Measurements from ENCODE around the gene HIPK2. TPM values are rescaled to one million over a fixed set of nuclear protein-coding genes. Genes with fewer than 3 reads are reported as not detected.

Gene HIPK2
- total and polyA plus RNA-seq, 2 donors (not counting 3 experiments of a cell fraction or from before 2014, with no cell fraction given), result 9.0 to 43.8 TPM

DNA sequence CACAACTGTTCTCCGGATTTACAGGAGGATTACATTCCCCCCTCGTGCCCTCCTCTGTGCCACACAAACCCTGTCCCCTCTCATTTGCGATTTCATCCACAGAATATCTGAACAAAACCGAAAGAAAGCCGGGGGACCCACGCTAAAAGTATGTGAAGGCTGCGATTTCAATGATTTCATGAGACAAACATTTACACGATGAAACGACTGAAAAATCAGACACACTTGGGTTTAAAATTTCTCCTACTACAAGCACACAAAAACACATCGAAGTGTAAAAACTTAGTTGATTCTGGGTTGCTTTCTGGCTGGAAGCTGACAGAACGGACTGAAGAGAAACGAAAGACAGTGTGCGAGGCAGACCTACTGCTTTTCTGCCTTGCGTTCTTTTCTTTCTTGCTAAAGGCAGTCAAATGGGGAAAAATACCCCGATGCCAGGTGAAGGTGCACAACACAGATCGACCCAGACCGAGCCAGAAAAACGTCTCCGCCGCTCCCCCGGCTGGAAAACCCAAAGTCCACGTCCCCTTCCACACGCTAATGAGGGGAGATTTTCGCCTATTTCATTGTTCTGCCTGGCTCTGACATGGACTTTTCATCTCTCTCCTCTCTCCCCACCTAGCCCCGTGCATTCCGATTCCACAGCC is 1.2 kb downstream of the HIPK2 start:
- Histone ChIP-seq H3K79me2 (ENCODE audit: control insufficient read depth, insufficient read depth, low read length) (peaks cover 60% of the 10 kb centered on the region), H3K4me3 (replicated peaks in 1 of 3; ENCODE audit: insufficient read depth in 1 of 3, low read depth in 1 of 3, low read length in 3 of 3) (peak overlapping the region; percentile 70 to 99 (median 96)), H2AFZ (ENCODE audit: low read depth, low read length) (peak overlapping the region; percentile 9), H4K20me1 (replicated peaks; ENCODE audit: control insufficient read depth, extremely low read depth, insufficient read depth, low read length) (no peaks in the 10 kb centered on the region), H3K4me1 (ENCODE audit: control insufficient read depth, extremely low read depth, insufficient read depth, low read length) (peaks cover 25% of the 10 kb centered on the region), H3K36me3 (ENCODE audit: control insufficient read depth in 2 of 2, extremely low read depth in 1 of 2, insufficient read depth in 2 of 2, low read length in 2 of 2) (no peaks in the 10 kb centered on the region), H3K9me1 (replicated peaks; ENCODE audit: control insufficient read depth, extremely low read depth, insufficient read depth, low read length) (no peaks in the 10 kb centered on the region), H3K27me3 (ENCODE audit: control insufficient read depth in 2 of 2, insufficient read depth in 2 of 2, low read length in 2 of 2) (no peaks in the 10 kb centered on the region), H3K9me3 (replicated peaks; ENCODE audit: control insufficient read depth, insufficient read depth, low read length) (no peaks in the 10 kb centered on the region), H3K27ac (ENCODE audit: insufficient read depth, low read depth, low read length) (peak overlapping the region; percentile 74), H3K9ac (replicated peaks; ENCODE audit: extremely low read depth, insufficient read depth, low read length) (peak overlapping the region; percentile 84), H3K4me2 (ENCODE audit: insufficient read depth, low read length) (peak overlapping the region; percentile 97)
- CTCF ChIA-PET, result interaction anchor here (1.0 to 3.4 kb wide), 5 partner anchors 113 to 226 kb away, joined by 3 to 47 read pairs (median 3); no protein-coding TSS in a partner anchor
- POLR2A ChIA-PET, result interaction anchor here (0.6 kb wide), 1 partner anchor 129 kb away, joined by 3 read pairs; no protein-coding TSS in a partner anchor
- DNase-seq (ENCODE audit: low read depth, low spot score), result peak; percentile 70
- TF ChIP-seq, protein P1, sequence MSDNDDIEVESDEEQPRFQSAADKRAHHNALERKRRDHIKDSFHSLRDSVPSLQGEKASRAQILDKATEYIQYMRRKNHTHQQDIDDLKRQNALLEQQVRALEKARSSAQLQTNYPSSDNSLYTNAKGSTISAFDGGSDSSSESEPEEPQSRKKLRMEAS (IDR thresholded peaks at IDR 0.05; ENCODE audit: insufficient read depth, insufficient read length), result no peak
- TF ChIP-seq POLR2AphosphoS5 (IDR thresholded peaks at IDR 0.05; ENCODE audit: insufficient read depth, low read depth, low read length) (peak; percentile 15), EZH2 (IDR thresholded peaks at IDR 0.05; ENCODE audit: borderline replicate concordance, low read depth, low read length, severe bottlenecking) (no peak)
- FAIRE-seq, result peak; percentile 83
- TSS peak; percentile 28 for BruUV-seq (replicated peaks)
- dilution Hi-C loops (cut with MboI; ENCODE audit: extremely low pct_ligation_motif_present, low sequenced_read_pairs) (no loop called here), intact Hi-C loops (cut with micrococcal nuclease) (loop anchor here (1.0 to 5.0 kb wide), 7 partner anchors 44 to 274 kb away; no protein-coding TSS in a partner anchor)

DNA sequence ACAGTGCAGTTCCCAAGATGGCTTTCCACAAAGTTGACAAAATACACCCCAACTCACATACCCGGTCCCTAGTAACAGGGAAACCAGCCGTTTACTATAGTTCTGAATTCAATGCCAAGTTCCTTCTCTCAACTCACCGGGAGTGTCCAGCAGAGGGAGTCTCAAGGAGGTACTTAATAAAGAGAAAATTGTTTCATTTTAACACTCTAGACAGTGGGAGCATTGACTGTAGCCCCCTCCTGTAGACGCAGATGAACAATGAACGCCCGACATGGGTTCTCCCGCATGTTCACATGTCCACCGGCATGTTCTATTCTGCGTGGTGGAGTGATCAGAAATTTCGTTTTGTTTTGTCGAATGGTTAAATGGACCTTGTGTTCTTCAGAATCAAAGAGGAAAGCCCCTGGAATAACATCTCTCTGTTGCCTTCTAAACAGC is 1.9 kb downstream of the HIPK2 start:
- H3K4me1 ChIP-seq (ENCODE audit: control insufficient read depth, extremely low read depth, insufficient read depth, low read length), result peaks cover 25% of the 10 kb centered on the region
- peak; percentile 89 for FAIRE-seq
- intact Hi-C loops (cut with micrococcal nuclease), result loop anchor here (1.0 to 5.0 kb wide), 8 partner anchors 43 to 274 kb away; no protein-coding TSS in a partner anchor

More for the DNA sequence above, 1.9 kb downstream of the HIPK2 start:
- H3K9me1 ChIP-seq (replicated peaks; ENCODE audit: control insufficient read depth, extremely low read depth, insufficient read depth, low read length), result no peaks in the 10 kb centered on the region
- H3K79me2 ChIP-seq (ENCODE audit: control insufficient read depth, insufficient read depth, low read length), result peaks cover 67% of the 10 kb centered on the region
- no peaks in the 10 kb centered on the region for H3K36me3 ChIP-seq (ENCODE audit: control insufficient read depth in 2 of 2, extremely low read depth in 1 of 2, insufficient read depth in 2 of 2, low read length in 2 of 2)
- ChIA-PET POLR2A (no interaction called here), CTCF (no interaction called here)
- peak overlapping the region; percentile 74 for H3K27ac ChIP-seq (ENCODE audit: insufficient read depth, low read depth, low read length)
- H3K4me3 ChIP-seq (replicated peaks in 1 of 3; ENCODE audit: insufficient read depth in 1 of 3, low read depth in 1 of 3, low read length in 3 of 3), result peak overlapping the region; percentile 70 to 99 (median 96)
- no peak overlapping the region for H2AFZ ChIP-seq (ENCODE audit: low read depth, low read length)
- dilution Hi-C loops (cut with MboI; ENCODE audit: extremely low pct_ligation_motif_present, low sequenced_read_pairs), result no loop called here
- no peaks in the 10 kb centered on the region for H4K20me1 ChIP-seq (replicated peaks; ENCODE audit: control insufficient read depth, extremely low read depth, insufficient read depth, low read length)
- peak overlapping the region; percentile 84 for H3K9ac ChIP-seq (replicated peaks; ENCODE audit: extremely low read depth, insufficient read depth, low read length)
- no peaks in the 10 kb centered on the region for H3K27me3 ChIP-seq (ENCODE audit: control insufficient read depth in 2 of 2, insufficient read depth in 2 of 2, low read length in 2 of 2)
- peak overlapping the region; percentile 97 for H3K4me2 ChIP-seq (ENCODE audit: insufficient read depth, low read length)
- TF ChIP-seq MYC (IDR thresholded peaks at IDR 0.05; ENCODE audit: low read depth, low read length), result no peak
- TF ChIP-seq, protein P2, sequence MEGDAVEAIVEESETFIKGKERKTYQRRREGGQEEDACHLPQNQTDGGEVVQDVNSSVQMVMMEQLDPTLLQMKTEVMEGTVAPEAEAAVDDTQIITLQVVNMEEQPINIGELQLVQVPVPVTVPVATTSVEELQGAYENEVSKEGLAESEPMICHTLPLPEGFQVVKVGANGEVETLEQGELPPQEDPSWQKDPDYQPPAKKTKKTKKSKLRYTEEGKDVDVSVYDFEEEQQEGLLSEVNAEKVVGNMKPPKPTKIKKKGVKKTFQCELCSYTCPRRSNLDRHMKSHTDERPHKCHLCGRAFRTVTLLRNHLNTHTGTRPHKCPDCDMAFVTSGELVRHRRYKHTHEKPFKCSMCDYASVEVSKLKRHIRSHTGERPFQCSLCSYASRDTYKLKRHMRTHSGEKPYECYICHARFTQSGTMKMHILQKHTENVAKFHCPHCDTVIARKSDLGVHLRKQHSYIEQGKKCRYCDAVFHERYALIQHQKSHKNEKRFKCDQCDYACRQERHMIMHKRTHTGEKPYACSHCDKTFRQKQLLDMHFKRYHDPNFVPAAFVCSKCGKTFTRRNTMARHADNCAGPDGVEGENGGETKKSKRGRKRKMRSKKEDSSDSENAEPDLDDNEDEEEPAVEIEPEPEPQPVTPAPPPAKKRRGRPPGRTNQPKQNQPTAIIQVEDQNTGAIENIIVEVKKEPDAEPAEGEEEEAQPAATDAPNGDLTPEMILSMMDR (IDR thresholded peaks at IDR 0.05; ENCODE audit: extremely low read depth in 1 of 2, insufficient read depth in 1 of 2, low read depth in 1 of 2, low read length in 2 of 2), result peak; percentile 64 to 75
- TSS peak; percentile 81 for BruUV-seq (replicated peaks)
- H3K9me3 ChIP-seq (replicated peaks; ENCODE audit: control insufficient read depth, insufficient read depth, low read length), result no peaks in the 10 kb centered on the region
- DNase-seq (ENCODE audit: low read depth, low spot score), result peak; percentile 86

All from endothelial cell of umbilical vein (primary cell).